HG03575 (cell line): ENCODE data around the gene SNAP91.
"Not testable (repeated sequence)": the region's sequence is repeated elsewhere in the genome, so short reads cannot be mapped to it uniquely, and the experiment has no call there.

Experiments used
- ATAC-seq: cut with Tn5 transposase; IDR thresholded peaks from one replicate; pipeline ENCODE4 v1.9.1; 2021; ENCODE audit not compliant: unreplicated experiment, insufficient number of reproducible peaks, low FRiP score; ENCODE audit errors: extremely low read depth

SNAP91 gene

DNA sequence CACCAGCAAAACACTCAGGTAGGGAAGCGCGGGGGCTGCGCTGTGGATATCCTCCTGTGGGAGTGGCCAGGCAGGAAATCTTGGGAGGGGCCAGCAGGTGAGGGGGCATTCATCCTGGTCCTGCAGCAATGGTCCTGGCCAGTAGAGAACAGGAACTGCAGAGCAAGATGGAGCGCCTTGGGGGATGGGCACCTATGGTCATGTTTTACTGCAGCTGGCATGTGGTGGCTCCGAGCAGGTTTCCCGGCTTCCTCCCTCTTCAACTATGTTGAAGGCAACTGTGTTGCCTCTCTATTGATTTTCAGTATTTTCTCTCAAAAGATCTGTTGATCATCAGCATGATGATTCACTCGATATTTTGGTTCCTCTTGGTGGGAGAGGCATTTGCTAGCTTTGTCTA lies 70.9 kb downstream of the SNAP91 start:
- ATAC-seq, result no peak

DNA sequence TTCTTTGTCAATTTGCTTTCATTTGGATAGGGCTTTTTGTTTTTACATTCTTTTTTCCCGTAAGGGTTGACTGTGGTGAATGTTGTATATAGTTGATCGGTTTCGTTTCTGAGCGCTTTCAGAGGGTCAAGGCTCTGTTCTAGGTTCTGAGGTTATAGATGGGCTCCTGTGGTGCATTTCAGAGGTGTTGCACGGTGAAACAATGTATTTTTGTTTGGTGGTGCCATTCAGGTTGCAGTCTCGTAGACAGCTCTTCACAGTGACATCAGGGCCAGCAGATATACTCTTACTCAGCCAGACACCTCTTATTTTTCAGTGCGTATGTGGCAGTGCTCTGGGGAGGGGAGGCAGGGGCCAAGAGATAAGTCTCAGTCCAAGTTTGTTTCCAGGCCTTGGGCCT lies 72.1 kb downstream of the SNAP91 start:
- no peak for ATAC-seq

DNA sequence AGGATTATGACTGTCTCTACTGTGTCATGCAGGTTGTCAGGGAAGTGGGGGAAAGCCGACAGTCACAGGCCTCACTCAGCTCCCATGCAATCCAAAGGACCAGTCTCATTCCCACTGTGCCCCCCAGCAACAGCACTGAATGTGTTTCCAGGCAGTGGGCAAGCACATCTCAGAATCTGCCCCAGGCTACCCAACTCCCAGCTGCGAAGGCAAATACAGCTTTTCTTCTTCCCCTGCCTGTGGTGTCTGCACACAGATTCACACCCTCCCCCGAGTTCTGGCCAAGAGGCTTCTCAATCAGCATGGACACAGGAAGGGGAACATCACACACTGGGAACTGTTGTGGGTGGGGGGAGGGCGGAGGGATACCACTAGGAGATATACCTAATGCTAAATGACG lies 75.3 kb downstream of the SNAP91 start:
- ATAC-seq, result no peak

DNA sequence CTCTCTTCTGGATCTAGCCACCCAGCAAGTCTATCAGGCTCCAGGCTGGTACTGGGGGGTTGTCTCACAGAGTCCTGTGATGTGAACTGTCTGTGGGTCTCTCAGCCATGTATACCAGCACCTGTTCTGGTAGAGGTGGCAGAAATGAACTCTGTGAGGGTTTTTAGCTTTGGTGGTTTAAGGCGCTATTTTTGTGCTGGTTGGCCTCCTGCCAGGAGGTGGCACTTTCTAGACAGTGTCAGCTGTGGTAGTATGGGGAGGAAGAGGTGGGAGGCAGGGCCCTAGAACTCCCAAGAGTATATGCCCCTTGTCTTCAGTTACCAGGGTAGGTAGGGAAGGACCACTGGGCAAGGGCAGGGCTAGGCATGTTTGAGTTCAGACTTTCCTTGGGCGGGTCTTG lies 75.8 kb downstream of the SNAP91 start:
- no peak for ATAC-seq

DNA sequence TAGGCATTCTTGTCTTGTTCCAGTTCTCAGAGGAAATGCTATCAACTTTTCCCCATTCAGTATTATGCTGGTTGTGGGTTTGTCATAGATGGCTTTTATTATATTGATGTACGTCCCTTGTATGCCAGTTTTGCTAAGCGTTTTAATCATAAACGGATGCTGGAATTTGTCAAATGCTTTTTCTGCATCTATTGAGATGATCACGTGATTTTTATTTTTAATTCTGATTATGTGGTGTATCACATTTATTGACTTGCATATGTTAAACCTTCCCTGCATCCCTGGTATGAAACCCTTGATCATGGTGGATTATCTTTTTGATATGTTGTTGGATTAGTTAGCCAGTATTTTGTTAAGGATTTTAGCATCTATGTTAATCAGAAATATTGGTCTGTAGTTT lies 79.0 kb downstream of the SNAP91 start:
- not testable (repeated sequence) for ATAC-seq

DNA sequence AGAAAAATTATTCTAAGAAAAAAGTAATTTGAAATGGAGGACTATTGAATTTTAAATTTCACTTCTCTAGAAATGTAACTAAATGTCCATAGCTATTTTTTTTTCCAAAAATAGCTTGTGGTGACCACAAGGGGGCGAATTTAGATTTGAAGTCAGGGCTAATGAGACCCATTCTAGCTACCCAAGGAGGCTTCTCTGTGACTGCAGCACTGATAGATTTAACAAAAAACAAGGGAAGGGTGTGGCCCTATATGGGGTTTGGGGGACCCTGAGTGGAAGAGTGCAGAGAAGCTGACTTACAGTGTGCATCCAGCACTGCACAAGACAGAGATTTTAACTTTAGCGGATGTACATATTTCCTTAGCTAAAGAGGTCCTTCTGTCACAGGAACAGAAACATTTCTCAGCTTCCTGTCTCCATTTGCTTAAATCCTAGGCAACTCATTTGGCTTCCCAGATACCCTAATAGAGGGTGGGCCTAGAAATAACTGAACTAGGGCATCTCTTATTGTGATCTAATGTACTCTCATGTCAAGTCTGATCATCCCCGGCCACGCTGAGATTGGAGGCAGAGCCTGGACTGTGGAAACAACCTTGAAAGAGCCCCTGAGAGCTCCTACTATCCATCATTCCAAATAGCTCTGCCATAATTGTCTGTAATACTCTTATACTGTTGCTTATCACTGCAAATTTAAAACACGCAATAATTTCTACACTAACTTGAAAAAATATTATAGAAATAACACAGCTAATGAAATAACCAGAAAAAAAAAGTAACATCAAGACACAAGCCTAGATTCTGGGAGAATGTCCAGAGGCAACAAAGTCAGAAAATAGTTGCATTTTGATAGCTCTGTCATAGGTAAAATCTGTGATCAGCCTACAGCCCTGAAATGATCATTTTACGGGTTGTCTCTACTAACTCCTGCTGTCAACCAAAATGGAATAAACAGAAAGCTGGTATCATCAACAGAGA lies 93.6 kb downstream of the SNAP91 start:
- ATAC-seq, result no peak

DNA sequence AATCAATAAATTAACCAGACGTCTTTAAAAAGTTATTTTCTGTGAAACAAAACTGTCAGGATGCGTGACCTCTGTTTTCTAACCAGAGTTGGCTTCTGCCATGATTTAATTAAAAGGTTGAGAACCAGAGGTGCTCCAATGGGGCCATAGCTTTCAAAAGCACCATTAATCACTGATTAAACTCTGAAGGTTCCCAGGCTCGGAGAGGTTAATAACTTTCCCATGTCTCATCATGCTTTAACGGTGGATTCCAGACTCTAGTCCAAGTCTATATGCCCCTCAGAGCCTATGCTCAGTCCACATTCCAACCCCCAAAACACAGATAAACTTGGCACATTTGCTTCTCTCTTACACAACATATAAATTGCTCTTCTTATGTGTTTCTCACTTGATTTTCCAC lies 95.5 kb downstream of the SNAP91 start:
- ATAC-seq, result no peak

DNA sequence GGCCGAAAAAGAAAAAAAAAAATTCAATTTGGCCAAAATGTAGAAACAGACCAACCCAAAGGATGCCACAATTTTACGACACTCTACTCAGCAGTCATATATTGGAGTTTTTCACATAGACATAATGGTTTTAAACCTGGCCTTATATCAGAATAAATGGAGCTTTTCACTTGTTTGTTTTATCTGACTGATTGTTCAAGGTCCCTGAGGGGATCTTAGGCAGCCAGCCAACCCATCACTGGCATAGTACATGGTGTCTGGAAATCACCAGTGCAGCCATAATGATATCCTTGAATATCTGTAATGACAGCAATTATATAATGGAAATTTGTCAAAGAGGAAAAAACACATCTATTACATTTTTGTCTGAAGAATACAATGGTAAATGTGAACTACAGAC lies 99.7 kb downstream of the SNAP91 start:
- ATAC-seq, result no peak

DNA sequence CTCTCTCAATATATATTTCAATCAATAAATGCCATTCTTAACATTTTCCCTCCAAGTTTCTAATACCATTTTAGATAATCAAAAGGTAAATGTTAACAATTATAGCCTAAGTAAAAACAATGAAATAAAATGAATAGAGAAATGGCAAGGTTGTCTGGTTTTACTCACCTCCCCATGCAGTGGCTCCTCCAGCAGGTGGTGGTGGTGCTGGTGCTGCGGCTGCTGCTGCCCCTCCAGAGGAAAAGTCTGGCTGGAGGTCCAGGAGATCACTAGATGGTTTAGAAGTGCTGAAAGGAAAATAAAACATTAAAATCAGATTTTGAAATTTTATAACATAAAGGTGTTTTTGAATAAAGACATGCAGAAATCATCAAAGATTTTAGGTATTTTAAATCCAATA lies 103.4 kb downstream of the SNAP91 start:
- ATAC-seq, result no peak

DNA sequence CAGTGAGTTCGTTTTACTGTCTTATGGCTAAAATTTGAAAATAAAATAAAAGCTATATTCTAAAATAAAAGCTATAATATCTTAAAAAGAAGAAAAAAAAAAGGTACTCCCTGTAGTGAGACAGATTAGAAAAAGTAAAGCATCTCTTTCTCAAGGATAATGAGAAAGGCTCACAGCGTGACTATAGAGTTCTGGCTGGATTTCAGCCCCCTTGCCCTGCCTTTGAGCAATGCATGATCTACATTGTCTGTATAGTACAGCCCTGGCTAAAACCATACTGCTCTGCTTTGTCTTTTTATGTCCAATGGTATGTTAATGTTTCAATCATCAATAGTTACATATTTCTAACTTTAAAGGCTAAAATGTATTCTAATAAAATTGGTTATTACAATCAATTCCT lies 105.3 kb downstream of the SNAP91 start:
- ATAC-seq, result no peak

DNA sequence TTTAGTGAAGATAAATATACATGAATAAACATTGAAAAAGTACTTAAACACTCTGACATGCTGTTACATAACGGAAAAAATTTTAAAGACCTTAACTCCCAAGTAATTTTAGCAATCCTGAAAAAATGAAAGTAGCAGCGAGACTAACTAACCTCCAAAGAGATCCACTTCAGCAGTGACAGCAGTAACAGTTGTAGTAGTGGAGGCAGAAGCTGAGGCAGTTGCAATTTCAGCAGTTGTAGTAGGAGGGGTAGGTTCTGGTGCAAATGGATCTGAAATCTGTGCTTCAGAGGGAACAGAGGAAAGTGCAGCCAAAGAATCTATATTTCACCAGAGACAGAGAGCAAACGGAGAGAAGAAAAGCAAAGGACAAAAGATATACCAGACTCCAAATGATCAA lies 107.8 kb downstream of the SNAP91 start:
- ATAC-seq, result no peak

DNA sequence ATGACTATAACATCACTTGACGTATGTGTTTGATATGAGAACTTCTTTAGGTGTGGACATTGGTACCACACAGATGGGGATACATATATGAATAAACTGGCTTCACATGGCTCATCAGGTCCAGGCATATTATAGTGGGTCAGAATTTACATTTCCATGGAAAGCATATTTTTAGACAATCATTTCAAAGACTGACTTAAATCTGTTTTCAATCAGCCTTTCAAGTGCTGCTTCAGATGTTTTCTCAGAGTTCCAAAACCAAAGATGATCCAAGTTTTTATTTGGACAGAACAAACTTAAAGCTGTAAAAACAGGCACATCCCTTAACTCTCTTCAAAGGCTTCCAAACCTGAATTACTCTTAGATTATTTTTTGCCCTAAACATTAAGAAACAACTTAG lies 108.4 kb downstream of the SNAP91 start:
- ATAC-seq, result no peak

DNA sequence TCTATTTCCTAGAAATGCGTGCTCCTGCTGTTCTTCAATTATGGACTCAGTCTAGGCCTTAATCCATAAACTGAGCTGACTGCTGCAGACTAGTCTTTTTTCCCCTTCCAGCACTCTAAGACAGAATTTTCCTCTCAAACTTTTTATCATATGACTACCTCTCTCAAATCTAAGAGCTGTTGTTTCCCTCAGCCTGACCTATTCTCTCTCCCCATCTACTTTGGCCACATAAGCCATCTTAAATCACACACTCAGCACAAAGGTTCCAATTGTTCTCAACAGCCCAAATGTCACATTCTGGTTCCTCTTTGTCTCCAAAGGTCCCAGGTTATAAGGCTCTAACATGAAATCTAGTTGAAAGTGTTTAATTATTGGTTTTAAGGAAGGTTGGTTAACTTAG lies 111.4 kb downstream of the SNAP91 start:
- no peak for ATAC-seq

DNA sequence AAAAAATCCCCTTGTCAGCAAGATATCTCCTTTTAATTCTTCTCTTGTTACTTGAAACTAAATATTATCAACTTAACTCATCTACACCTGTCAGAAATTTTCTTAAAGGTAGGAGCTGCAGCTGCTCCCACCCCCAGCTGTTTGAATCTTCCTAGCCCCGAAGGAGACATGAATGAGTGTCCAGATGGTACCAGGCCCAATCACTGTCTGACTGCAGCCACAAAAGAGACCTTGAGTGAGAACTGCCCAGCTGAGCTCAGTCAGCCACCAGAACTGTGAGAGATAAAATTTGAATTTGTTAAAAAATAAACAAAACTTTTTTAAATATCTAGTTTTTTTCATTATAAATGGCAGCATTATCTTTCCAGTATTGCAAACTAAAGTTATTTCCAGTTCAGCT lies 111.8 kb downstream of the SNAP91 start:
- no peak for ATAC-seq

DNA sequence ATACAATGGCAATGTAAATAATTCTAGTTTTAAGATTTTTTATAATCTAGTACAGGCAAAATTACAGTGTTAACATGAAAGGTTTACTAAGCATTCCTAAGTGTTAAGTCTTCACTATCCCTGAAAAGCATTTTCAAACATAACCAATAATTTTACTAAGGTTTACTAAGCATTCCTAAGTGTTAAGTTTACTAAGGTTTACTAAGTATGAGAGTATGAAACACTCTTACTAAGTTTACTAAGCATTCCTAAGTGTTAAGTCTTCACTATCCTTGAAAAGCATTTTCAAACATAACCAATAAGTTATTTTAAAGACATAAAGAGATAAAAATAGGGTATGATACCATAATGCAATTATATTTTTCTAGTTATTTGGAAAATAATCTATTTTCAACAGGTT lies 114.0 kb downstream of the SNAP91 start:
- ATAC-seq, result no peak

DNA sequence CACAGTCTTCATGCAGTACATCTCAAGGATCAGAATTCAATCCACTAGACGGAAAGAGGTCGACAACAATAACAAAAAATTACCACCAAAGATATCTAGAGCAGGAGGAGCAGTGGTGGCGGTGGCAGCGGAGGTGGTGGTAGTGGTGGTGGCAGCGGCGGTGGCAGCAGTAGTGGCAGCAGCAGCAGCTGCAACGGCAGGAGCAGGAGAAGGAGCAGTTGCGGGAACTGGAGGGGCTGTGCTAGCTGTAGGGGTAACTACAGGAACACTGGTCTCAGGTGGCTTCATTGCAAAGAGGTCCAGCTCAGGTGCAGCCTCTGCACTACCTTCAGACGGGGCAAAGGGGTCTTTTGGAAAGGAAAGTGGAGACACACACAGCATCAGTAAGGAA lies 115.5 kb downstream of the SNAP91 start:
- no peak for ATAC-seq

DNA sequence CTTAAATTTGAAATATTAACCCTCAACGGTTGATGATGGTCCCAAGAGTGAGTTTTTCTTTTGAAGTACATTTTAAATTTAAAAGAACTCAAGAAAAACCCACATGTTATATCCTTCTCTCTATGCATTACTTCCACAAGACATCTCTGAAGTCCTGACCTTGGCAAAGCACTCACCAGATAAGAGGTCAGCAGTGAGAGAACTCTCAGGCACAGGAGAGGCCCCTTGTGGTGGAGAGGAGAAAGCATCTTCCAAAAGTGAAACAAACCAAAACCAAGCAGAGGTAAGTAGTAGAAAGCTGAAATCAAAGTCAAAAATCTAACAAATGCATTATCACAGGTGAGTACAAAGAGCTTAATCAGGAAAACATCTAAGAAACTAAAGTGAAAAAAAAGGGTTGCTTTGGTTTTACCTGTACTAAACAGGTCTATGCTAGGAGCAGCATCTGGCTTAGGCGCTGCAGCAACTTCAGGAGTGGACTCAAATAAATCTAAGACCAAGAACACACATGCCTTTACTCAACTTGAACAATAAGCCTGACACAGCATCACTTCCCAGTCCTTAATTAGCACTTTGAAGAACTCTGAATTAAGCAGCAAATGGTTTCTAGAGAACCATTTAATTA lies 116.0 kb downstream of the SNAP91 start:
- peak; percentile 91 for ATAC-seq

DNA sequence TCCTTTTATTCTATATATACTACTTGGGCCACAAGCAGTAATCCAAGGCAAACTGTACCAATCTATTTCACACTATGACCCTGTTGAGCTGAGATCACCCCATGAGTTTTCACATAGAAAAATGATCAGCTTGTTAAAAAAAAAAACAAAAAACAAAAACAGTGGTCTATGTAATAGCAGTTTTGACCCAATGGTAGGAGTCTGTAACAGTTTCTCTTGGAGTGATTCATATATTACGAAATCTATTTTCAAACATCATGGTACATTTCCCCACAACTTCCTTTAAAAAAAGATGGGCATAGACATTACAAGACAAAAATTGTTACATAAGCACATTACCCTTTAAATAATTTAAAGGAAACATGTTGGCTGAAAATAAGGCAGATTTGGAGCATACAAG lies 118.5 kb downstream of the SNAP91 start:
- ATAC-seq, result no peak

DNA sequence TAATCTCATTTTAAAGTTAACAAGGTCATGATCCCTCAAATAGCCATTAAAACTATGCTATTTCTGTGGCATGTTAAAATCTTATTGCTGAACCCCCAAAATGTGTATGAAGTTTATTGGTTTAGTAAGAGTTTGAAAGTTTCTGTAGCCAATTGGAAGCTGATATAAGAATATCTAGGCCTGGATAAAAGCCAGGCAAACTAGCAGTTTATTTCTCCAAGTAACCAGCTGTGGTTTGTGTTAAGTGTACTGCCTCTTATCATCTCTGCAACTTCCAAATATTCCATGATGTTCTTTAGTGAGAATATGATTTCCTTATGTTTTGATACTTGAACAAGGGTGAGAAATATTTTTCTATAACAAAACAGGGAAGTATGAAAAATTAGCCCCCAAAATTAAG lies 119.8 kb downstream of the SNAP91 start:
- ATAC-seq, result no peak

DNA sequence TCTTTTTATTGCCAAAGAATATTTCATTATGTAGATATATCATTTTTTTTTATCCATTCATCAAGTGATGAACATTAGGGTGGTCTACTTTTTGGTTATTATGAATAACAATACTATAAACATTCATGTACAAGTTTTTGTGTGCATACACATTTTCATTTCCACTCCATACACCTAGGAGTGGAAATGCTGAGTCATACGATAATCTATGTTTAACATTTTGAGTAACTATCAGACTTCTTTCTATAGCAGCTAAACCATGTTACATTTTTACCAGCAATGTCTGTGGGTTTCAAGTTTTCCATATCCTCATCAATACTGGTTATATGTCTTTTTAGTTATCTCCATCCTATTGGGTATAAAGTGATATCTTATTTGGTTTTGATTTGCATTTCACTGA lies 130.8 kb downstream of the SNAP91 start:
- no peak for ATAC-seq

DNA sequence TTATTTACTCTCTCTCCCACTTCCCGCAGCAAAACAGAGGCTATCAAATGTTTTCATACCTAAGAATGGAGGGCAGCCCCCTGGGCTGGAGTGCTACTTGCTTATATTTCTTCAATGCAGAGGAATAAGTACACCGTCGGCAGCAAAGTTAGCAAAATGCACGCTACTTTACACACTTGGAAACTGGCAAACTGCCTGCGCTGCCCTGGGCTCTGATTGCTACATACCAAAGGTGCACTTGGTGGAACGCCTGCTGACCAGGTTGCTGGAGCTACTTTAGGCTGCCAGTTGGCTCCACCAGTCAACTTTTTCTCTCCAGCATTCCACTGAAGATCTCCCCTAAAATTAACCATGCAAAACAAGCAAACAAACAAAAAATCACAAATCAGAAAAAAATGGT lies 134.1 kb downstream of the SNAP91 start:
- no peak for ATAC-seq
